ENCODE data around the gene USP21.

DNA sequence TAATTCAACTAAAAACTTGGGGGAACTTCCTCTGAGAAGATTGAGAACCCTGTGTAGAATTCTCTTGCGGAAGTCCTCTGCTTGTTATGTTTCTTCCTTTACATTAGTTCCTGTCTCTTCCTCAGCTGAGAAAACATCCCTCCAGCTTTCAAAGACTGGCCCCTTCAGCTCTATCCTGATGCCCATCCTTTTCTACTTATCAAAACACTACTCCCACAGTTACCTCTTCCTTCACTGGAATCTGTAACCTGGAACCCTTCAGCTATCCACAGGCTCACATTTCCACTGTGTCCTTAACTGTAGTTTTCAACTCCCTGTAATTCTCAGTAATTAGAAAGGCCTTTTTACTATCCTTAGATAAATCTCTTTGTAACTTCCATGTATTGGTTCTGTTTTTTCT lies 20.9 kb upstream of the USP21 start:
- TF ChIP-seq, protein P1, sequence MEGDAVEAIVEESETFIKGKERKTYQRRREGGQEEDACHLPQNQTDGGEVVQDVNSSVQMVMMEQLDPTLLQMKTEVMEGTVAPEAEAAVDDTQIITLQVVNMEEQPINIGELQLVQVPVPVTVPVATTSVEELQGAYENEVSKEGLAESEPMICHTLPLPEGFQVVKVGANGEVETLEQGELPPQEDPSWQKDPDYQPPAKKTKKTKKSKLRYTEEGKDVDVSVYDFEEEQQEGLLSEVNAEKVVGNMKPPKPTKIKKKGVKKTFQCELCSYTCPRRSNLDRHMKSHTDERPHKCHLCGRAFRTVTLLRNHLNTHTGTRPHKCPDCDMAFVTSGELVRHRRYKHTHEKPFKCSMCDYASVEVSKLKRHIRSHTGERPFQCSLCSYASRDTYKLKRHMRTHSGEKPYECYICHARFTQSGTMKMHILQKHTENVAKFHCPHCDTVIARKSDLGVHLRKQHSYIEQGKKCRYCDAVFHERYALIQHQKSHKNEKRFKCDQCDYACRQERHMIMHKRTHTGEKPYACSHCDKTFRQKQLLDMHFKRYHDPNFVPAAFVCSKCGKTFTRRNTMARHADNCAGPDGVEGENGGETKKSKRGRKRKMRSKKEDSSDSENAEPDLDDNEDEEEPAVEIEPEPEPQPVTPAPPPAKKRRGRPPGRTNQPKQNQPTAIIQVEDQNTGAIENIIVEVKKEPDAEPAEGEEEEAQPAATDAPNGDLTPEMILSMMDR (IDR thresholded peaks at IDR 0.05; ENCODE audit: control extremely low read depth in 1 of 3, insufficient read depth in 1 of 3, low read depth in 1 of 3, low read length in 3 of 3): no peak
- TF ChIP-seq JUN (IDR thresholded peaks at IDR 0.05; ENCODE audit: low read depth, low read length): no peak
- TF ChIP-seq, protein P2, sequence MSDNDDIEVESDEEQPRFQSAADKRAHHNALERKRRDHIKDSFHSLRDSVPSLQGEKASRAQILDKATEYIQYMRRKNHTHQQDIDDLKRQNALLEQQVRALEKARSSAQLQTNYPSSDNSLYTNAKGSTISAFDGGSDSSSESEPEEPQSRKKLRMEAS (IDR thresholded peaks at IDR 0.05): no peak
- TF ChIP-seq RAD21 (IDR thresholded peaks at IDR 0.05 in 1 of 2, conservative IDR thresholded peaks at IDR 0.05 in 1 of 2; ENCODE audit: low read depth in 2 of 2, low read length in 2 of 2): no peak
- TF ChIP-seq YY1 (IDR thresholded peaks at IDR 0.05; ENCODE audit: low read depth, low read length): no peak
- TF ChIP-seq NRF1 (IDR thresholded peaks at IDR 0.05; ENCODE audit: low read depth, low read length): no peak
- TF ChIP-seq TEAD4 (IDR thresholded peaks at IDR 0.05; ENCODE audit: low read depth, low read length): no peak
- TF ChIP-seq CREB1 (IDR thresholded peaks at IDR 0.05): no peak
- no peak for TF ChIP-seq SAP30 (IDR thresholded peaks at IDR 0.05; ENCODE audit: insufficient read depth, insufficient replicate concordance, low read length)
- no peak for TF ChIP-seq POLR2AphosphoS5 (IDR thresholded peaks at IDR 0.05; ENCODE audit: low read depth, low read length)
- no peak for TF ChIP-seq SIX5 (IDR thresholded peaks at IDR 0.05; ENCODE audit: low read depth, low read length)
- no peak for TF ChIP-seq EZH2 (IDR thresholded peaks at IDR 0.05; ENCODE audit: low read depth, low read length, severe bottlenecking)
